NCI-H1436 (cell line): Measurements from ENCODE around the gene MEIOB.
A peak's percentile ranks its signal among the peaks of the same experiment; 100 is the strongest.
"Not testable (repeated sequence)": the region's sequence is repeated elsewhere in the genome, so short reads cannot be mapped to it uniquely, and the experiment has no call there.

Experiments used
- DNase-seq: peaks from one replicate; lab custom pipeline; 2025; lab: John Stamatoyannopoulos, UW

Gene MEIOB

GRCh38 chr16:1876468-1876867 is 4.5 kb upstream of the MEIOB start:
- no peak for DNase-seq

GRCh38 chr16:1876066-1876465 is 4.1 kb upstream of the MEIOB start:
- DNase-seq = not testable (repeated sequence)

- DNase-seq = no peak
These were observed 2.9 kb upstream of the MEIOB start for GRCh38 chr16:1874854-1875253.

- no peak for DNase-seq
These were observed 1.4 kb downstream of the MEIOB start for GRCh38 chr16:1870365-1871082.

GRCh38 chr16:1865902-1866690 is 5.9 kb downstream of the MEIOB start:
- DNase-seq = no peak

- peak; percentile 50 for DNase-seq
These were observed 8.1 kb downstream of the MEIOB start for GRCh38 chr16:1863681-1864460.

- no peak for DNase-seq
These were observed 9.6 kb downstream of the MEIOB start for GRCh38 chr16:1862394-1862793.

- no peak for DNase-seq
These were observed 10.2 kb downstream of the MEIOB start for GRCh38 chr16:1861730-1862129.

GRCh38 chr16:1859650-1860049 is 12.3 kb downstream of the MEIOB start:
- DNase-seq = no peak

GRCh38 chr16:1858189-1858865 is 13.6 kb downstream of the MEIOB start:
- DNase-seq = no peak

GRCh38 chr16:1857433-1858097 is 14.4 kb downstream of the MEIOB start:
- DNase-seq = no peak

GRCh38 chr16:1851793-1852192 is 20.2 kb downstream of the MEIOB start:
- DNase-seq = no peak

- no peak for DNase-seq
These were observed 21.0 kb downstream of the MEIOB start for GRCh38 chr16:1850981-1851380.

GRCh38 chr16:1846416-1846815 is 25.5 kb downstream of the MEIOB start:
- no peak for DNase-seq

- DNase-seq = no peak
These were observed 26.0 kb downstream of the MEIOB start for GRCh38 chr16:1845985-1846384.

- DNase-seq = no peak
These were observed 32.4 kb downstream of the MEIOB start for GRCh38 chr16:1839554-1839953.

- no peak for DNase-seq
These were observed 37.9 kb downstream of the MEIOB start for GRCh38 chr16:1834096-1834495.

- DNase-seq = no peak
These were observed 39.0 kb downstream of the MEIOB start for GRCh38 chr16:1832838-1833454.

- no peak for DNase-seq
These were observed 40.5 kb downstream of the MEIOB start for GRCh38 chr16:1831186-1832075.

- DNase-seq = no peak
These were observed 41.8 kb downstream of the MEIOB start for GRCh38 chr16:1830213-1830612.
